ENCODE results near the gene TSFM. TPM values are rescaled to one million over a fixed set of nuclear protein-coding genes. Genes with fewer than 3 reads are reported as not detected.

TSFM gene
- total and polyA plus RNA-seq, 9 of the 15 experiments (the other 6 are each of a cell fraction or from before 2014, with no cell fraction given), result 44.6 to 198 (median 60.2) TPM

DNA sequence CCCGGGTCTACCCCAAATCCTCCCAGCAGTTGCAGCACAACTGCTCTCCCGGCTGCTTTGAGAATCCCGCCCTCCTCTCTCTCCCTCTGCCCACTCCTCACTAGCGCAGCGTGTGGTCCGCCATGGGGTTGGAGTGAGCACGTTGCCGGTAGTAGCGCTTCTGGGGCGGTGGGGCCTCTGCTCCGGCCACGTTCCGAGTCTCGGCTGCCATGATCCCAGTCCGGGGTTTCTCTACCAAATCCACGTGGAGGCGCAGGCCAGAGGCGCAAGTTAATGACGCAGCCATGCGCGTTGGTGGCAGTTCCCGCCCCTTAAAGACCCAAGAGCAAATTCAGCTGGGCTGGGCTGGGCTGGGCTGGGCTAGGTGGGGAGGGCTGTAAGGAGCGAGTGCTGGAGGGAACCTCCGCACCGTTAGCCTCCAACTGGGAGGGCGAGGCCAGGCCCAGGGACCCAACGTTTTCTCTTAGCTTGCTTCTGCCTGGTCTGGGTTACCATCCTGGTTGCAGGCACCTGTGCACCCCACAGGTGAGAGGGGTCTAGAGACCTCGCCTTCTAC, 10.6 kb upstream of the TSFM start, which contains the start of gene METTL1 (continued):
- TF ChIP-seq EHMT2 (IDR thresholded peaks at IDR 0.05) (no peak), EZH2 (IDR thresholded peaks at IDR 0.05; ENCODE audit: borderline replicate concordance, low read depth, low read length) (no peak), SP2 (IDR thresholded peaks at IDR 0.05; ENCODE audit: extremely low read depth, low read depth, low read length, poor library complexity, severe bottlenecking) (no peak), FOSL1 (tag; conservative IDR thresholded peaks at IDR 0.05) (peak; percentile 44; the same call in 1 of the 2 replicates), EWSR1 (IDR thresholded peaks at IDR 0.05; ENCODE audit: borderline replicate concordance, low read depth, partially characterized antibody) (no peak), GABPB2 (CRISPR knock-in tag; conservative IDR thresholded peaks at IDR 0.05) (no peak), ZNF121 (CRISPR knock-in tag; conservative IDR thresholded peaks at IDR 0.05) (no peak), CBX2 (IDR thresholded peaks at IDR 0.05; ENCODE audit: insufficient read depth, low read length, poor library complexity, severe bottlenecking) (no peak), JUN (IDR thresholded peaks at IDR 0.05; ENCODE audit: borderline replicate concordance, low read depth, low read length) (peak; percentile 89), JUN (CRISPR knock-in tag; IDR thresholded peaks at IDR 0.05; ENCODE audit: borderline replicate concordance) (peak; percentile 97), PHTF2 (CRISPR knock-in tag; IDR thresholded peaks at IDR 0.05) (no peak), ZNF282 (CRISPR knock-in tag; IDR thresholded peaks at IDR 0.05) (no peak; the same call in none of the 2 replicates), C11orf30 (IDR thresholded peaks at IDR 0.05; ENCODE audit: low read depth) (peak; percentile 97), LARP7 (IDR thresholded peaks at IDR 0.05) (peak; percentile 80; the same call in 1 of the 2 replicates), ZNF354B (CRISPR knock-in tag; IDR thresholded peaks at IDR 0.05) (no peak), GATA2 (CRISPR knock-in tag; IDR thresholded peaks at IDR 0.05) (no peak), POLR3A (IDR thresholded peaks at IDR 0.05; ENCODE audit: borderline replicate concordance, extremely low read depth, insufficient read depth, insufficient read length) (no peak), TEAD1 (CRISPR knock-in tag; IDR thresholded peaks at IDR 0.05) (peak in 1 of 2 experiments; percentile 79; a peak in 2 of 4 replicates)
- TF ChIP-seq, protein P1, sequence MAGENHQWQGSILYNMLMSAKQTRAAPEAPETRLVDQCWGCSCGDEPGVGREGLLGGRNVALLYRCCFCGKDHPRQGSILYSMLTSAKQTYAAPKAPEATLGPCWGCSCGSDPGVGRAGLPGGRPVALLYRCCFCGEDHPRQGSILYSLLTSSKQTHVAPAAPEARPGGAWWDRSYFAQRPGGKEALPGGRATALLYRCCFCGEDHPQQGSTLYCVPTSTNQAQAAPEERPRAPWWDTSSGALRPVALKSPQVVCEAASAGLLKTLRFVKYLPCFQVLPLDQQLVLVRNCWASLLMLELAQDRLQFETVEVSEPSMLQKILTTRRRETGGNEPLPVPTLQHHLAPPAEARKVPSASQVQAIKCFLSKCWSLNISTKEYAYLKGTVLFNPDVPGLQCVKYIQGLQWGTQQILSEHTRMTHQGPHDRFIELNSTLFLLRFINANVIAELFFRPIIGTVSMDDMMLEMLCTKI (IDR thresholded peaks at IDR 0.05; ENCODE audit: partially characterized antibody), result no peak
- TF ChIP-seq, protein P2, sequence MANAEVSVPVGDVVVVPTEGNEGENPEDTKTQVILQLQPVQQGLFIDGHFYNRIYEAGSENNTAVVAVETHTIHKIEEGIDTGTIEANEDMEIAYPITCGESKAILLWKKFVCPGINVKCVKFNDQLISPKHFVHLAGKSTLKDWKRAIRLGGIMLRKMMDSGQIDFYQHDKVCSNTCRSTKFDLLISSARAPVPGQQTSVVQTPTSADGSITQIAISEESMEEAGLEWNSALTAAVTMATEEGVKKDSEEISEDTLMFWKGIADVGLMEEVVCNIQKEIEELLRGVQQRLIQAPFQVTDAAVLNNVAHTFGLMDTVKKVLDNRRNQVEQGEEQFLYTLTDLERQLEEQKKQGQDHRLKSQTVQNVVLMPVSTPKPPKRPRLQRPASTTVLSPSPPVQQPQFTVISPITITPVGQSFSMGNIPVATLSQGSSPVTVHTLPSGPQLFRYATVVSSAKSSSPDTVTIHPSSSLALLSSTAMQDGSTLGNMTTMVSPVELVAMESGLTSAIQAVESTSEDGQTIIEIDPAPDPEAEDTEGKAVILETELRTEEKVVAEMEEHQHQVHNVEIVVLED (CRISPR knock-in tag; IDR thresholded peaks at IDR 0.05), result 0 out of 2 replicates have a peak, but pooled peaks have one; percentile 20
- TF ChIP-seq, protein P3, sequence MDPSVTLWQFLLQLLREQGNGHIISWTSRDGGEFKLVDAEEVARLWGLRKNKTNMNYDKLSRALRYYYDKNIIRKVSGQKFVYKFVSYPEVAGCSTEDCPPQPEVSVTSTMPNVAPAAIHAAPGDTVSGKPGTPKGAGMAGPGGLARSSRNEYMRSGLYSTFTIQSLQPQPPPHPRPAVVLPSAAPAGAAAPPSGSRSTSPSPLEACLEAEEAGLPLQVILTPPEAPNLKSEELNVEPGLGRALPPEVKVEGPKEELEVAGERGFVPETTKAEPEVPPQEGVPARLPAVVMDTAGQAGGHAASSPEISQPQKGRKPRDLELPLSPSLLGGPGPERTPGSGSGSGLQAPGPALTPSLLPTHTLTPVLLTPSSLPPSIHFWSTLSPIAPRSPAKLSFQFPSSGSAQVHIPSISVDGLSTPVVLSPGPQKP (CRISPR knock-in tag; IDR thresholded peaks at IDR 0.05), result no peak
- TF ChIP-seq, protein P4, sequence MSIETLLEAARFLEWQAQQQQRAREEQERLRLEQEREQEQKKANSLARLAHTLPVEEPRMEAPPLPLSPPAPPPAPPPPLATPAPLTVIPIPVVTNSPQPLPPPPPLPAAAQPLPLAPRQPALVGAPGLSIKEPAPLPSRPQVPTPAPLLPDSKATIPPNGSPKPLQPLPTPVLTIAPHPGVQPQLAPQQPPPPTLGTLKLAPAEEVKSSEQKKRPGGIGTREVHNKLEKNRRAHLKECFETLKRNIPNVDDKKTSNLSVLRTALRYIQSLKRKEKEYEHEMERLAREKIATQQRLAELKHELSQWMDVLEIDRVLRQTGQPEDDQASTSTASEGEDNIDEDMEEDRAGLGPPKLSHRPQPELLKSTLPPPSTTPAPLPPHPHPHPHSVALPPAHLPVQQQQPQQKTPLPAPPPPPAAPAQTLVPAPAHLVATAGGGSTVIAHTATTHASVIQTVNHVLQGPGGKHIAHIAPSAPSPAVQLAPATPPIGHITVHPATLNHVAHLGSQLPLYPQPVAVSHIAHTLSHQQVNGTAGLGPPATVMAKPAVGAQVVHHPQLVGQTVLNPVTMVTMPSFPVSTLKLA (conservative IDR thresholded peaks at IDR 0.05), result peak; percentile 100

All from K562 (cell line).